Neuronal stem cell (in vitro differentiated cells): ENCODE data around the gene PLEKHB1.
A peak's percentile ranks its signal among the peaks of the same experiment; 100 is the strongest.

Source experiments
- DNase-seq: peaks from one replicate; pipeline ENCODE4 v3.0.0-alpha.2; 2013; ENCODE audit warnings: low spot score
- H2AFZ ChIP-seq: one replicate; pipeline ENCODE4 v1.6.1; 2013; ENCODE audit warnings: mild to moderate bottlenecking, low read length, inconsistent platforms
- H2AK5ac ChIP-seq: 2 replicates; pipeline ENCODE4 v1.6.1; 2013; ENCODE audit warnings: low read depth, mild to moderate bottlenecking, inconsistent platforms, low read length, moderate library complexity, mixed read lengths
- H2BK120ac ChIP-seq: 2 replicates; pipeline ENCODE4 v1.6.1; 2013; ENCODE audit warnings: low read depth, mild to moderate bottlenecking, inconsistent platforms, low read length, moderate library complexity, mixed read lengths
- H2BK12ac ChIP-seq: one replicate; pipeline ENCODE4 v1.6.1; 2013; ENCODE audit warnings: low read length, inconsistent platforms
- H2BK15ac ChIP-seq: 2 replicates; pipeline ENCODE4 v1.6.1; 2013; ENCODE audit warnings: mild to moderate bottlenecking, low read length, inconsistent platforms, mixed read lengths
- H2BK5ac ChIP-seq: one replicate; pipeline ENCODE4 v1.6.1; 2013; ENCODE audit warnings: inconsistent platforms, mild to moderate bottlenecking, low read length, moderate library complexity
- H3K14ac ChIP-seq: one replicate; pipeline ENCODE4 v1.6.1; 2013; ENCODE audit warnings: low read length, inconsistent platforms
- H3K18ac ChIP-seq: 2 replicates; pipeline ENCODE4 v1.6.1; 2013; ENCODE audit warnings: low read length, inconsistent platforms
- H3K23ac ChIP-seq: 2 replicates; pipeline ENCODE4 v1.6.1; 2013; ENCODE audit warnings: low read depth, mild to moderate bottlenecking, mixed read lengths, low read length, inconsistent platforms; ENCODE audit not compliant: poor library complexity
- H3K27ac ChIP-seq: replicated peaks from 3 replicates; pipeline ENCODE4 v1.5.1; 2013; ENCODE audit warnings: low read length, inconsistent platforms
- H3K27me3 ChIP-seq, 3 experiments: 2 replicates each; pipeline ENCODE4 v1.6.1; 2013; ENCODE audit warnings: low read length in 3 of 3, mild to moderate bottlenecking in 2 of 3, inconsistent platforms in 1 of 3, low read depth in 1 of 3, mixed read lengths in 1 of 3, moderate library complexity in 1 of 3; ENCODE audit not compliant: control insufficient read depth in 3 of 3, insufficient read depth in 3 of 3
- H3K36me3 ChIP-seq, 2 donors: replicated peaks in 1 of 2; 2 replicates each; pipeline ENCODE4 v1.6.1; 2013; ENCODE audit warnings: low read length in 2 of 2; ENCODE audit not compliant: control insufficient read depth in 2 of 2, insufficient read depth in 2 of 2
- H3K4ac ChIP-seq: 2 replicates; pipeline ENCODE4 v1.6.1; 2013; ENCODE audit warnings: inconsistent platforms, mild to moderate bottlenecking, low read length, moderate library complexity
- H3K4me1 ChIP-seq, 2 donors: 1 replicate in 1 of 2; 2 replicates in 1 of 2; pipeline ENCODE4 v1.6.1; 2013; ENCODE audit warnings: low read length in 2 of 2, low read depth in 1 of 2; ENCODE audit not compliant: control insufficient read depth in 2 of 2, insufficient read depth in 1 of 2
- H3K4me2 ChIP-seq: one replicate; pipeline ENCODE4 v1.6.1; 2013; ENCODE audit warnings: mild to moderate bottlenecking, low read length, inconsistent platforms; ENCODE audit not compliant: insufficient read depth, poor library complexity, severe bottlenecking
- H3K4me3 ChIP-seq, 2 donors: 2 replicates each; pipeline ENCODE4 v1.5.1; 2013; ENCODE audit warnings: low read length in 2 of 2, mild to moderate bottlenecking in 2 of 2, inconsistent platforms in 1 of 2, moderate library complexity in 1 of 2
- H3K79me1 ChIP-seq: one replicate; pipeline ENCODE4 v1.6.1; 2013; ENCODE audit warnings: low read depth, mild to moderate bottlenecking, inconsistent platforms, low read length, moderate library complexity
- H3K9ac ChIP-seq: one replicate; pipeline ENCODE4 v1.6.1; 2013; ENCODE audit warnings: mild to moderate bottlenecking, low read depth, low read length, inconsistent platforms; ENCODE audit not compliant: poor library complexity
- H3K9me3 ChIP-seq, 2 donors: replicated peaks in 1 of 2; 2 replicates each; pipeline versions ENCODE3 to v1.6.1; 2013; ENCODE audit warnings: low read length in 2 of 2, mild to moderate bottlenecking in 2 of 2, inconsistent platforms in 1 of 2, low read depth in 1 of 2, mixed read lengths in 1 of 2, moderate library complexity in 1 of 2; ENCODE audit not compliant: control insufficient read depth in 2 of 2, insufficient read depth in 1 of 2
- H4K8ac ChIP-seq: one replicate; pipeline ENCODE4 v1.6.1; 2013; ENCODE audit warnings: low read depth, mild to moderate bottlenecking, inconsistent platforms, low read length, moderate library complexity
- H4K91ac ChIP-seq: one replicate; pipeline ENCODE4 v1.6.1; 2013; ENCODE audit warnings: low read length, low read depth, mild to moderate bottlenecking, inconsistent platforms; ENCODE audit not compliant: poor library complexity
- WGBS, 2 donors: extraction: QIAGEN DNeasy Blood & Tissue Kit; methylation state at CpG; one replicate each; pipeline ENCODE4 v1.1.7; 2013; ENCODE audit warnings: missing lambda C conversion rate in 2 of 2, mixed read lengths in 1 of 2; ENCODE audit not compliant: insufficient read length in 2 of 2, insufficient replicate concordance in 1 of 2; ENCODE audit errors: extremely low coverage in 2 of 2; 5-methylcytosine and 5-hydroxymethylcytosine counted together

Gene PLEKHB1

GRCh38 chr11:73659961-73660360 is 13.6 kb downstream of the PLEKHB1 start:
- H3K27ac ChIP-seq: no peak overlapping the region

DNA sequence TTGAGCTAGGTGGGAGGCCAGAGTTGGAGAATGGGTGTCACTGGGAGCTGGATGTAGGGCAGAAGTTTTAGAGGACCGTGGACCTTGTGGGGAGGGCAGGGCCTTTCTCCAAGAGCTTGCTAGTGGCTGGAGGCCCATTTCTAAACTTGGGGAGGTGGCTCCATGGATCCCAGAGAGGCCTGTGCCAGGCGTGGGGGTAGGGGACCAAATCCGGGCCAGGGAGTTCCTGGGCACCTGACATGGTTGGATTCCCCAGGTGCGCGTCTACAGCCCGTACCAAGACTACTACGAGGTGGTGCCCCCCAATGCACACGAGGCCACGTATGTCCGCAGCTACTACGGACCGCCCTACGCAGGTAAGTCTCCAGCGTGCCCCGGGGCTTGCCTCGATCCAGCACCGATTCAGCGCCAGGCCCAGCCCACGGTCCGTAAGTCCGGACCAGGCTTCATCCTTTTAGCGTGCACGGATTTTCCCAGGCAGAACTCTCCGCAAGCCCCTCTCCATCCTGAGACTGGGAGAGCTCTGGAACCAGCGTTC is 14.2 kb downstream of the PLEKHB1 start:
- WGBS, 2 donors: no CpG with 5 or more reads among the region's 25 CpGs
- Histone ChIP-seq H3K4me1 (peaks cover 5 to 6% of the 10 kb centered on the region in 2 donors), H2AFZ (peak overlapping the region; percentile 81), H3K23ac (no peak overlapping the region), H3K36me3 (peaks cover 0 to 4% of the 10 kb centered on the region in 2 donors), H3K18ac (peak overlapping the region; percentile 86), H3K4ac (peak overlapping the region; percentile 32), H3K9ac (peak overlapping the region; percentile 65), H3K4me2 (peak overlapping the region; percentile 19), H3K79me1 (no peaks in the 10 kb centered on the region), H2BK12ac (no peak overlapping the region), H2BK5ac (no peak overlapping the region), H3K27ac (no peak overlapping the region), H2BK120ac (peak overlapping the region; percentile 6), H4K8ac (peak overlapping the region; percentile 44), H3K9me3 (no peaks in the 10 kb centered on the region), H3K4me3 (no peak overlapping the region), H3K27me3 (no peaks in the 10 kb centered on the region), H3K14ac (no peak overlapping the region), H4K91ac (peak overlapping the region; percentile 68), H2BK15ac (peak overlapping the region; percentile 97), H2AK5ac (peak overlapping the region; percentile 82)
- no peak for DNase-seq

More at GRCh38 chr11:73659961-73660360, 13.6 kb downstream of the PLEKHB1 start:
- Histone ChIP-seq H3K4me2 (no peak overlapping the region), H3K4me1 (peaks cover 6 to 8% of the 10 kb centered on the region in 2 donors), H2BK15ac (no peak overlapping the region), H3K79me1 (no peaks in the 10 kb centered on the region), H3K27me3 (no peaks in the 10 kb centered on the region), H3K4me3 (no peak overlapping the region), H3K4ac (no peak overlapping the region), H3K36me3 (peaks cover 0 to 4% of the 10 kb centered on the region in 2 donors), H4K8ac (no peak overlapping the region), H3K14ac (no peak overlapping the region), H3K18ac (no peak overlapping the region), H2AK5ac (no peak overlapping the region), H2BK5ac (no peak overlapping the region), H3K9ac (no peak overlapping the region), H2AFZ (no peak overlapping the region), H2BK120ac (no peak overlapping the region), H4K91ac (no peak overlapping the region), H3K23ac (no peak overlapping the region), H3K9me3 (no peaks in the 10 kb centered on the region), H2BK12ac (no peak overlapping the region)
- DNase-seq: no peak
- no CpG with 5 or more reads among the region's 3 CpGs for WGBS, 2 donors

DNA sequence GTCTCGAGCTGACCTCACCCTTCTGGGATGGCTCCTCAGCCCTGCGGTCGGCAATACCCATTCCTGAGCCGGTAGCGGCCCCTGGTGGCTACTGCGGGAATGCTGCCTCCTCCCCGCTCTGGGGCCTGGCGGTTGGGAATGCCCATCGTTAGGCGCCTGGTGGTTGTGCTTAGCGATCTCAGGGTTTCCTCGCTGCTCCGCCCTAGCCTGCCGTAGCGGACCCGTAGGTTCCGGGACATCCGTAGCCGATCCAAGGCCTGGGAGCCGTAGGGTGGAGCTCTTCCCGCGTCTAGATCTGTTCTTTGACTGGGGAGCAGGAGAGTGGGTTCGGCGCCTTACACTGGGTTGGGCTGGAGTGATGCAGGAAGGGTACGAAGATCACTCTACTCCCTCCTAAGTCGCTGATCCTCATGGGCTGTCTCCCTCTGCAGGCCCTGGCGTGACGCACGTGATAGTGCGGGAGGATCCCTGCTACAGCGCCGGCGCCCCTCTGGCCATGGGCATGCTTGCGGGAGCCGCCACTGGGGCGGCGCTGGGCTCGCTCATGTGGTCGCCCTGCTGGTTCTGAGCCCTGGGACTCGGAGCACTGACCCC is 14.8 kb downstream of the PLEKHB1 start:
- H3K4me1 ChIP-seq: peaks cover 5 to 6% of the 10 kb centered on the region in 2 donors
- no peak overlapping the region for H3K27ac ChIP-seq

GRCh38 chr11:73662445-73663157 is 16.2 kb downstream of the PLEKHB1 start:
- Histone ChIP-seq H2BK5ac (no peak overlapping the region), H3K4ac (no peak overlapping the region), H3K4me1 (peaks cover 5 to 6% of the 10 kb centered on the region in 2 donors), H4K91ac (no peak overlapping the region), H2BK12ac (no peak overlapping the region), H2BK15ac (no peak overlapping the region), H3K14ac (no peak overlapping the region), H3K36me3 (no peaks in the 10 kb centered on the region), H3K9ac (no peak overlapping the region), H2AFZ (no peak overlapping the region), H3K23ac (no peak overlapping the region), H3K27ac (no peak overlapping the region), H4K8ac (no peak overlapping the region), H2AK5ac (no peak overlapping the region), H3K9me3 (no peaks in the 10 kb centered on the region), H2BK120ac (no peak overlapping the region), H3K18ac (no peak overlapping the region), H3K4me3 (no peak overlapping the region), H3K4me2 (no peak overlapping the region), H3K27me3 (no peaks in the 10 kb centered on the region), H3K79me1 (no peaks in the 10 kb centered on the region)
- no peak for DNase-seq
- WGBS, 2 donors: no CpG with 5 or more reads among the region's 3 CpGs

More for the DNA sequence above, 14.8 kb downstream of the PLEKHB1 start:
- Histone ChIP-seq H2BK5ac (no peak overlapping the region), H3K27me3 (no peaks in the 10 kb centered on the region), H3K14ac (no peak overlapping the region), H2AFZ (peak overlapping the region; percentile 81), H4K91ac (no peak overlapping the region), H2BK120ac (no peak overlapping the region), H3K23ac (no peak overlapping the region), H3K18ac (peak overlapping the region; percentile 92), H3K9me3 (no peaks in the 10 kb centered on the region), H4K8ac (no peak overlapping the region), H2BK15ac (no peak overlapping the region), H3K4me3 (peak overlapping the region in 1 of 2 donors; percentile 20), H3K4me2 (peak overlapping the region; percentile 54), H2BK12ac (peak overlapping the region; percentile 67), H2AK5ac (no peak overlapping the region), H3K79me1 (no peaks in the 10 kb centered on the region), H3K36me3 (no peaks in the 10 kb centered on the region), H3K9ac (no peak overlapping the region), H3K4ac (no peak overlapping the region)
- WGBS, 2 donors: no CpG with 5 or more reads among the region's 40 CpGs
- DNase-seq: peak; percentile 89
